ENCODE results near the gene GPSM1.
"Not testable (repeated sequence)": the region's sequence is repeated elsewhere in the genome, so short reads cannot be mapped to it uniquely, and the experiment has no call there.

DNA sequence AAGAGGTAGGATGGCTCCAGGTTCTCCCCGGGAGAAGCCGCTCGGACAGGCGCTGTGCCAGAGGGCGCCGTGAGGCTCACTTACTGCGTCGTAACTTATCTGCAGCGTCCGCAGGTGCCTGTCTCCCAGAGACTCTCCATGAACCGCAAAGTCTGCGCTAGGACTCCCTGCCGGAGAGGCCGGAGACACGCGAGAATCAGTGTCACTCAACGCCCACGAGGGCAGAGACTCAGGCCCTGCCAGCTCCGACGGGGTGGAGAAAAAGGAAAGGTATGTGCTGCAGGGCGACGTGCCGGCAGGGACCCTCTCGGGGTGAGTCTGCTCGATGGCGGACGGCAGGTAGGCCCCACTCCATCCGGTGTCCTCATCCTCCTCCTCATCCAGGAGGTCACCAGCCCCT is 79.7 kb downstream of the GPSM1 start:
- not testable (repeated sequence) for TF ChIP-seq EP300, POLR2A, CTCF, POLR2AphosphoS5 (IDR thresholded peaks at IDR 0.05)
